ENCODE results near the gene ADRA1B.

DNA sequence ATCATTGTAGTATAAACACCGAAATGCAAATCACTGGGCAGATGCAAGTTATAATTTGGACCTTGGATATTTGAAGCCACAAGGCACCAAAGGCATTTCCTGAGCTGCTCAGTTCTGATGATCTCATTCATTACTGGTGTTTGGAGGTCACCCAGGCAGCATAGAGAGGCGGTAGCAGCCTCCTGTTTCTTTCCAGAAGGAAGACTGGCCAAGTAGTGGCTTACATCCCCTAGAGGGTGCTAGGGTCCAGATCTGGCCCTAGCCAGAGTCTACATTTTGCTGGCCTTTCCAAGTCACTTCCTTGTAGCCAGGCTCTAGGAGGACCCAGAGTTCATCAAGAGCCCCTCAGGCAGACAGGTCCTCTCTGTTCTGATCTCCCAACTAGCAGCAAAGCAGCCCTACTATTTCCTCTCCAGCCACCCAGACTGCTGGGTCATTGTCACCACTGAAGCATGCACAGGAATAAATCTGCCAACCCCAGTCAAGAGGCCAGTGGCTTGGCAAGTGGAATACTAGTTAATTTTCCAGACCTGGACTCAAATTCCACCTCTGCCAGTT lies 59.3 kb downstream of the ADRA1B start:
- TF ChIP-seq, protein P1, sequence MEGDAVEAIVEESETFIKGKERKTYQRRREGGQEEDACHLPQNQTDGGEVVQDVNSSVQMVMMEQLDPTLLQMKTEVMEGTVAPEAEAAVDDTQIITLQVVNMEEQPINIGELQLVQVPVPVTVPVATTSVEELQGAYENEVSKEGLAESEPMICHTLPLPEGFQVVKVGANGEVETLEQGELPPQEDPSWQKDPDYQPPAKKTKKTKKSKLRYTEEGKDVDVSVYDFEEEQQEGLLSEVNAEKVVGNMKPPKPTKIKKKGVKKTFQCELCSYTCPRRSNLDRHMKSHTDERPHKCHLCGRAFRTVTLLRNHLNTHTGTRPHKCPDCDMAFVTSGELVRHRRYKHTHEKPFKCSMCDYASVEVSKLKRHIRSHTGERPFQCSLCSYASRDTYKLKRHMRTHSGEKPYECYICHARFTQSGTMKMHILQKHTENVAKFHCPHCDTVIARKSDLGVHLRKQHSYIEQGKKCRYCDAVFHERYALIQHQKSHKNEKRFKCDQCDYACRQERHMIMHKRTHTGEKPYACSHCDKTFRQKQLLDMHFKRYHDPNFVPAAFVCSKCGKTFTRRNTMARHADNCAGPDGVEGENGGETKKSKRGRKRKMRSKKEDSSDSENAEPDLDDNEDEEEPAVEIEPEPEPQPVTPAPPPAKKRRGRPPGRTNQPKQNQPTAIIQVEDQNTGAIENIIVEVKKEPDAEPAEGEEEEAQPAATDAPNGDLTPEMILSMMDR (IDR thresholded peaks at IDR 0.05): no peak
- no peak for TF ChIP-seq POLR2A (IDR thresholded peaks at IDR 0.05)
